AG09319 (cell line): ENCODE results near the gene QRICH1.

Experiments used
- DNase-seq: peaks from one replicate; pipeline ENCODE4 v3.0.0-alpha.2; 2010; ENCODE audit warnings: low read depth; ENCODE audit errors: extremely low read depth
- CTCF ChIP-seq: IDR thresholded peaks from 2 replicates; pipeline ENCODE4 v1.5.1; 2011; ENCODE audit warnings: low read depth, mild to moderate bottlenecking, inconsistent platforms, low read length, moderate library complexity

Gene QRICH1

GRCh38 chr3:49007771-49008528 is 85.9 kb downstream of the QRICH1 start:
- TF ChIP-seq CTCF, result no peak
- peak; percentile 82 for DNase-seq

GRCh38 chr3:49007068-49007770 is 86.7 kb downstream of the QRICH1 start, which contains the start of gene WDR6:
WDR6 (plus strand) TSS chr3:49007391; CDS start chr3:49007432, 41 bp downstream.
- peak; percentile 43 for TF ChIP-seq CTCF
- peak; percentile 95 for DNase-seq

- no peak for TF ChIP-seq CTCF
- DNase-seq, result no peak
Measured at GRCh38 chr3:49006408-49007067, 87.3 kb downstream of the QRICH1 start.

GRCh38 chr3:49005998-49006397 is 87.9 kb downstream of the QRICH1 start:
- no peak for DNase-seq
- TF ChIP-seq CTCF, result no peak

GRCh38 chr3:49005303-49005680 is 88.6 kb downstream of the QRICH1 start:
- no peak for DNase-seq
- TF ChIP-seq CTCF, result no peak

- no peak for DNase-seq
- no peak for TF ChIP-seq CTCF
Measured at GRCh38 chr3:49004352-49005302, 89.2 kb downstream of the QRICH1 start.
